H1 (cell line): ENCODE measurements around the gene DAP. TPM values are rescaled to one million over a fixed set of nuclear protein-coding genes. Genes with fewer than 3 reads are reported as not detected.

Source experiments
- CTCF ChIA-PET: fragments of 300-600 bp; sonication (Branson Sonifier 250); formaldehyde crosslinking; loops from one replicate; lab custom pipeline; 2021; ENCODE audit not compliant: partially characterized antibody; lab: Charles Lee
- POLR2A ChIA-PET: fragments of 300-600 bp; sonication (Branson Sonifier 250); formaldehyde crosslinking; loops from one replicate; lab custom pipeline; 2021; ENCODE audit warnings: inconsistent platforms; ENCODE audit not compliant: partially characterized antibody; lab: Charles Lee
- DNase-seq, 2 experiments: peaks; one replicate each; pipeline versions ENCODE4 v3.0.0 to v3.0.0-alpha.2; 2010 to 2022; ENCODE audit warnings: low spot score in 2 of 2, low read depth in 1 of 2, mixed read lengths in 1 of 2
- FAIRE-seq: peaks from 2 replicates; lab custom pipeline; 2011; peaks lifted over from hg19 to GRCh38; lab: Jason Lieb, UNC
- H2AFZ ChIP-seq: 2 replicates; pipeline ENCODE4 v1.8.1; 2012; ENCODE audit warnings: low read length, inconsistent platforms
- H2AK5ac ChIP-seq: 2 replicates; pipeline ENCODE4 v1.6.1; 2013; ENCODE audit warnings: low read depth, low read length
- H2BK120ac ChIP-seq: replicated peaks from 2 replicates; pipeline ENCODE3; 2013; ENCODE audit warnings: low read depth, low read length, inconsistent platforms
- H2BK12ac ChIP-seq: 2 replicates; pipeline ENCODE4 v1.6.1; 2013; ENCODE audit warnings: low read depth, low read length
- H2BK15ac ChIP-seq: 2 replicates; pipeline ENCODE4 v1.6.1; 2013; ENCODE audit warnings: low read length
- H2BK20ac ChIP-seq: 2 replicates; pipeline ENCODE4 v1.6.1; 2013; ENCODE audit warnings: low read length
- H2BK5ac ChIP-seq: 2 replicates; pipeline ENCODE4 v1.6.1; 2013; ENCODE audit warnings: low read depth, low read length
- H3K14ac ChIP-seq: 2 replicates; pipeline ENCODE4 v1.6.1; 2013; ENCODE audit warnings: inconsistent platforms; ENCODE audit not compliant: insufficient read length
- H3K18ac ChIP-seq: 2 replicates; pipeline ENCODE4 v1.6.1; 2013; ENCODE audit warnings: low read length; ENCODE audit errors: extremely low read depth
- H3K23ac ChIP-seq: 2 replicates; pipeline ENCODE4 v1.6.1; 2013; ENCODE audit warnings: inconsistent platforms; ENCODE audit not compliant: insufficient read length
- H3K23me2 ChIP-seq: 2 replicates; pipeline ENCODE4 v1.6.1; 2013; ENCODE audit warnings: low read depth, low read length
- H3K27ac ChIP-seq: 2 replicates; pipeline ENCODE4 v1.6.1; 2011; ENCODE audit warnings: low read depth, low read length, inconsistent platforms
- H3K27me3 ChIP-seq, 4 experiments: replicated peaks in 1 of 4; 1 replicate in 1 of 4; 2 replicates in 3 of 4; pipeline versions ENCODE4 v1.6.1 to v1.8.1; 2011 to 2013; ENCODE audit warnings: low read length in 3 of 4, mild to moderate bottlenecking in 3 of 4, inconsistent platforms in 2 of 4, mixed read lengths in 2 of 4, moderate library complexity in 1 of 4; ENCODE audit not compliant: control insufficient read depth in 3 of 4, insufficient read depth in 3 of 4; ENCODE audit errors: extremely low read depth in 1 of 4
- H3K36me3 ChIP-seq, 4 experiments: 2 replicates each; pipeline versions ENCODE4 v1.6.1 to v1.8.1; 2011 to 2013; ENCODE audit warnings: mild to moderate bottlenecking in 4 of 4, low read length in 3 of 4, moderate library complexity in 2 of 4, control low read depth in 1 of 4, inconsistent platforms in 1 of 4; ENCODE audit not compliant: insufficient read depth in 4 of 4, control insufficient read depth in 2 of 4
- H3K4ac ChIP-seq: replicated peaks from 2 replicates; pipeline ENCODE3; 2013; ENCODE audit warnings: low read length, low read depth, mixed read lengths, inconsistent platforms; ENCODE audit not compliant: insufficient read length
- H3K4me1 ChIP-seq, 4 experiments: replicated peaks in 1 of 4; 1 replicate in 1 of 4; 2 replicates in 3 of 4; pipeline versions ENCODE4 v1.6.1 to v1.8.1; 2011 to 2013; ENCODE audit warnings: low read length in 3 of 4, inconsistent platforms in 2 of 4, mixed read lengths in 1 of 4; ENCODE audit not compliant: insufficient read depth in 4 of 4, control insufficient read depth in 3 of 4
- H3K4me2 ChIP-seq, 2 experiments: 2 replicates each; pipeline versions ENCODE4 v1.6.1 to v1.8.1; 2011 to 2013; ENCODE audit warnings: low read depth in 2 of 2, low read length in 2 of 2, control low read depth in 1 of 2, inconsistent platforms in 1 of 2, mild to moderate bottlenecking in 1 of 2; ENCODE audit not compliant: insufficient read depth in 1 of 2
- H3K4me3 ChIP-seq, 4 experiments: fragments of 200-600, 300-600 bp in 1 of 4; sonication (generic), shearing (Covaris generic), sonication (Bioruptor Twin) in 1 of 4; 2 replicates each; pipeline versions ENCODE4 v1.5.1 to v1.8.1; 2011 to 2016; ENCODE audit warnings: low read length in 4 of 4, low read depth in 3 of 4, control low read depth in 2 of 4, inconsistent platforms in 2 of 4, mild to moderate bottlenecking in 2 of 4, mixed read lengths in 1 of 4, moderate library complexity in 1 of 4; ENCODE audit not compliant: insufficient read depth in 2 of 4; ENCODE audit errors: extremely low read depth in 1 of 4
- H3K56ac ChIP-seq: replicated peaks from 2 replicates; pipeline ENCODE3; 2013; ENCODE audit warnings: low read depth, mild to moderate bottlenecking, mixed read lengths, low read length, inconsistent platforms; ENCODE audit not compliant: insufficient read length
- H3K79me1 ChIP-seq: 2 replicates; pipeline ENCODE4 v1.6.1; 2013; ENCODE audit warnings: low read depth, low read length, control low read depth
- H3K79me2 ChIP-seq, 2 experiments: 2 replicates each; pipeline versions ENCODE4 v1.6.1 to v1.8.1; 2012 to 2013; ENCODE audit warnings: low read length in 2 of 2, mild to moderate bottlenecking in 2 of 2, inconsistent platforms in 1 of 2; ENCODE audit not compliant: insufficient read depth in 2 of 2, control insufficient read depth in 1 of 2
- H3K9ac ChIP-seq, 4 experiments: replicated peaks in 1 of 4; 1 replicate in 1 of 4; 2 replicates in 3 of 4; pipeline versions ENCODE4 v1.6.1 to v1.8.1; 2011 to 2013; ENCODE audit warnings: low read depth in 3 of 4, low read length in 3 of 4, control low read depth in 2 of 4, mild to moderate bottlenecking in 2 of 4, moderate library complexity in 2 of 4, inconsistent platforms in 1 of 4; ENCODE audit errors: extremely low read depth in 1 of 4
- H3K9me3 ChIP-seq, 2 experiments: 2 replicates each; pipeline versions ENCODE4 v1.6.1 to v1.8.1; 2012 to 2013; ENCODE audit warnings: mild to moderate bottlenecking in 2 of 2, moderate library complexity in 2 of 2, control low read depth in 1 of 2, inconsistent platforms in 1 of 2, low read depth in 1 of 2, low read length in 1 of 2, mixed read lengths in 1 of 2; ENCODE audit not compliant: insufficient read depth in 2 of 2
- H4K20me1 ChIP-seq, 2 experiments: replicated peaks in 1 of 2; 2 replicates each; pipeline versions ENCODE3 to v1.8.1; 2011 to 2013; ENCODE audit warnings: inconsistent platforms in 2 of 2, low read length in 2 of 2, mild to moderate bottlenecking in 1 of 2; ENCODE audit not compliant: insufficient read depth in 2 of 2, control insufficient read depth in 1 of 2
- H4K5ac ChIP-seq: 2 replicates; pipeline ENCODE4 v1.6.1; 2013; ENCODE audit warnings: low read length, low read depth, mixed read lengths, inconsistent platforms; ENCODE audit not compliant: insufficient read length
- H4K8ac ChIP-seq: 2 replicates; pipeline ENCODE4 v1.8.0; 2013; ENCODE audit warnings: mild to moderate bottlenecking, moderate library complexity, low read length, inconsistent platforms; ENCODE audit not compliant: insufficient read depth; ENCODE audit errors: extremely low read depth
- H4K91ac ChIP-seq: replicated peaks from 2 replicates; pipeline ENCODE3; 2013; ENCODE audit warnings: low read length, mixed read lengths, inconsistent platforms; ENCODE audit not compliant: insufficient read length
- ASH2L ChIP-seq: fragments of 200-600, 300-600 bp; sonication (generic); IDR thresholded peaks from one replicate; pipeline ENCODE4 v1.7.1; 2017; ENCODE audit warnings: low read length
- BRCA1 ChIP-seq: IDR thresholded peaks from 2 replicates; pipeline ENCODE4 v1.6.1; 2012; ENCODE audit warnings: low read depth, low read length, improper control_type of control experiment
- CHD1 ChIP-seq: IDR thresholded peaks from 2 replicates; pipeline ENCODE4 v1.6.1; 2012; ENCODE audit warnings: low read depth, low read length, improper control_type of control experiment
- EGR1 ChIP-seq: IDR thresholded peaks from 2 replicates; pipeline ENCODE4 v1.6.1; 2011; ENCODE audit warnings: low read depth, low read length, borderline replicate concordance
- EZH2 ChIP-seq: fragments of 200-600 bp; sonication (generic); IDR thresholded peaks from 2 replicates; pipeline ENCODE4 v1.7.1; 2012; ENCODE audit warnings: low read depth, mild to moderate bottlenecking, moderate library complexity, low read length, inconsistent platforms; ENCODE audit not compliant: severe bottlenecking
- GTF2F1 ChIP-seq: IDR thresholded peaks from 2 replicates; pipeline ENCODE4 v1.6.1; 2012; ENCODE audit warnings: low read depth, low read length, improper control_type of control experiment, borderline replicate concordance
- HDAC6 ChIP-seq: IDR thresholded peaks from one replicate; pipeline ENCODE4 v1.7.1; 2012; ENCODE audit warnings: low read depth, mild to moderate bottlenecking, inconsistent platforms, low read length, moderate library complexity
- JUND ChIP-seq: IDR thresholded peaks from 2 replicates; pipeline ENCODE4 v1.6.1; 2011; ENCODE audit warnings: mild to moderate bottlenecking, improper control_type of control experiment, low read length
- POU5F1 ChIP-seq: IDR thresholded peaks from 2 replicates; pipeline ENCODE4 v1.6.1; 2011; ENCODE audit warnings: low read depth, mild to moderate bottlenecking, low read length, moderate library complexity
- SP4 ChIP-seq: IDR thresholded peaks from 2 replicates; pipeline ENCODE4 v1.6.1; 2012; ENCODE audit warnings: low read length, inconsistent platforms
- WGBS, 2 experiments: shearing (Covaris generic) in 1 of 2; methylation state at CpG; one replicate each; pipeline versions ENCODE4 v1.1.6 to v1.1.7; 2013 to 2015; ENCODE audit warnings: low lambda C conversion rate in 2 of 2, mixed read lengths in 2 of 2, inconsistent platforms in 1 of 2, low coverage in 1 of 2, missing lambda C conversion rate in 1 of 2; ENCODE audit not compliant: insufficient replicate concordance in 2 of 2, insufficient coverage in 1 of 2, insufficient read length in 1 of 2; ENCODE audit errors: extremely low coverage in 1 of 2, missing lambda C conversion rate in 1 of 2; 5-methylcytosine and 5-hydroxymethylcytosine counted together
- polyA plus RNA-seq, 7 experiments: library from polyadenylated mRNA; depleted of rRNA in 3 of 7; stranded (reverse) in 5 of 7; unstranded in 2 of 7; fragments of >200 nt in 5 of 7; fragments of 200-250 nt in 2 of 7; gene quantifications; 1 replicate in 5 of 7; 2 replicates in 1 of 7; 4 replicates in 1 of 7; pipeline versions ENCODE4 v1.2.1 to v1.2.3, GENCODE V29; 2011 to 2013; ENCODE audit warnings: missing spikeins in 2 of 7, mixed read lengths in 2 of 7
- total RNA-seq: library from RNA; stranded (reverse); fragmentation: NEBNext Ultra II Directional; extraction: Animal tissue kit (Norgen Biotek cat#: 25700); gene quantifications from 2 replicates; pipeline ENCODE4 v1.2.1, GENCODE V29; 2021
- TF ChIP-seq, protein P1 (sequence below), 3 experiments: IDR thresholded peaks; 1 replicate in 2 of 3; 2 replicates in 1 of 3; pipeline versions ENCODE4 v1.5.1 to v1.6.1; 2011; ENCODE audit warnings: low read length in 3 of 3, mild to moderate bottlenecking in 3 of 3, inconsistent platforms in 2 of 3, low read depth in 1 of 3, moderate library complexity in 1 of 3; ENCODE audit not compliant: insufficient read depth in 1 of 3; ENCODE audit errors: control extremely low read depth in 1 of 3
- TF ChIP-seq, protein P2 (sequence below): IDR thresholded peaks from 2 replicates; pipeline ENCODE4 v1.6.1; 2011; ENCODE audit warnings: low read depth, mild to moderate bottlenecking, low read length; ENCODE audit not compliant: insufficient read depth

Gene DAP
- total and polyA plus RNA-seq, 2 of the 8 experiments (the other 6 are each of a cell fraction or from before 2014, with no cell fraction given): 26.2 to 44.4 TPM

DNA sequence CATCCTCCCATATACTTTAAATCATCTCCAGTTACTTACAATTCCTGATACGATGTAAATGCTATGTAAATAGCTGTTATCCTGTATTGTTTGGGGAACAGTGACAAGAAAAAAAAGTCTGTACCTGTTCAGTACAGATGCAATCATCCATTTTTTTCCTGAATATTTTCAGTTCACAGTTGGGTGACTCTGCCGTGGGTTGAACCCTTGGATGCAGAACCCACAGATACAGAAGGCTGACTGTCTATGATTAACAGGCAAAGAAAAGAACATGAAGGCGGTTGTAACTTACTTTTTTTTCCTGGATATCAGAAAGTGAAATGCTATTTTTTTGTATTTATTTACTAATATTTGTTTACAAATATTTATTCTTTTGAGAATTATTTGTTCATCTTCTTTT lies 33.2 kb downstream of the DAP start:
- no peak overlapping the region for H2BK120ac ChIP-seq
- no peak overlapping the region for H2BK20ac ChIP-seq
- ChIA-PET CTCF (interaction anchor here (1.0 kb wide), 1 partner anchor 118 kb away, joined by 3 read pairs; no protein-coding TSS in a partner anchor), POLR2A (no interaction called here)
- H3K9ac ChIP-seq: no peak overlapping the region
- H4K5ac ChIP-seq: no peak overlapping the region
- no peaks in the 10 kb centered on the region for H3K27me3 ChIP-seq
- H4K20me1 ChIP-seq: peaks cover 3% of the 10 kb centered on the region in 2 experiments
- H3K4ac ChIP-seq: no peak overlapping the region
- no peak overlapping the region for H2AK5ac ChIP-seq
- FAIRE-seq (no peak), DNase-seq (no peak)
- H3K4me3 ChIP-seq: no peak overlapping the region
- H3K23ac ChIP-seq: no peak overlapping the region
- no peaks in the 10 kb centered on the region for H3K79me2 ChIP-seq
- H4K8ac ChIP-seq: no peak overlapping the region
- H2BK5ac ChIP-seq: no peak overlapping the region
- H3K23me2 ChIP-seq: no peaks in the 10 kb centered on the region
- H3K79me1 ChIP-seq: no peaks in the 10 kb centered on the region
- no peak overlapping the region for H2BK15ac ChIP-seq
- H2AFZ ChIP-seq: no peak overlapping the region
- no peak overlapping the region for H3K4me2 ChIP-seq
- H2BK12ac ChIP-seq: no peak overlapping the region
- H3K18ac ChIP-seq: no peak overlapping the region
- H3K36me3 ChIP-seq: peaks cover 0 to 3% (median 0%) of the 10 kb centered on the region in 4 experiments; a peak in 3 of 8 replicates
- 92% methylated on average over 3 of the region's 3 CpGs; no CpG with 5 or more reads in 1 of the 2 experiments for WGBS, 2 experiments
- H3K14ac ChIP-seq: no peak overlapping the region
- no peak overlapping the region for H4K91ac ChIP-seq
- H3K9me3 ChIP-seq: no peaks in the 10 kb centered on the region
- H3K4me1 ChIP-seq: no peaks in the 10 kb centered on the region
- H3K56ac ChIP-seq: no peak overlapping the region
- no peak overlapping the region for H3K27ac ChIP-seq
- TF ChIP-seq GTF2F1 (no peak), POU5F1 (no peak), ASH2L (no peak), BRCA1 (no peak), SP4 (no peak), EZH2 (no peak), EGR1 (no peak), JUND (no peak), CHD1 (no peak), HDAC6 (no peak)
- TF ChIP-seq, protein P1, sequence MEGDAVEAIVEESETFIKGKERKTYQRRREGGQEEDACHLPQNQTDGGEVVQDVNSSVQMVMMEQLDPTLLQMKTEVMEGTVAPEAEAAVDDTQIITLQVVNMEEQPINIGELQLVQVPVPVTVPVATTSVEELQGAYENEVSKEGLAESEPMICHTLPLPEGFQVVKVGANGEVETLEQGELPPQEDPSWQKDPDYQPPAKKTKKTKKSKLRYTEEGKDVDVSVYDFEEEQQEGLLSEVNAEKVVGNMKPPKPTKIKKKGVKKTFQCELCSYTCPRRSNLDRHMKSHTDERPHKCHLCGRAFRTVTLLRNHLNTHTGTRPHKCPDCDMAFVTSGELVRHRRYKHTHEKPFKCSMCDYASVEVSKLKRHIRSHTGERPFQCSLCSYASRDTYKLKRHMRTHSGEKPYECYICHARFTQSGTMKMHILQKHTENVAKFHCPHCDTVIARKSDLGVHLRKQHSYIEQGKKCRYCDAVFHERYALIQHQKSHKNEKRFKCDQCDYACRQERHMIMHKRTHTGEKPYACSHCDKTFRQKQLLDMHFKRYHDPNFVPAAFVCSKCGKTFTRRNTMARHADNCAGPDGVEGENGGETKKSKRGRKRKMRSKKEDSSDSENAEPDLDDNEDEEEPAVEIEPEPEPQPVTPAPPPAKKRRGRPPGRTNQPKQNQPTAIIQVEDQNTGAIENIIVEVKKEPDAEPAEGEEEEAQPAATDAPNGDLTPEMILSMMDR (IDR thresholded peaks at IDR 0.05; ENCODE audit: control extremely low read depth in 1 of 3, insufficient read depth in 1 of 3, low read depth in 1 of 3, low read length in 3 of 3): no peak
- TF ChIP-seq, protein P2, sequence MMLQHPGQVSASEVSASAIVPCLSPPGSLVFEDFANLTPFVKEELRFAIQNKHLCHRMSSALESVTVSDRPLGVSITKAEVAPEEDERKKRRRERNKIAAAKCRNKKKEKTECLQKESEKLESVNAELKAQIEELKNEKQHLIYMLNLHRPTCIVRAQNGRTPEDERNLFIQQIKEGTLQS: no peak
